ENCODE measurements around the gene LRRC8C.
"Not testable (repeated sequence)": the region's sequence is repeated elsewhere in the genome, so short reads cannot be mapped to it uniquely, and the experiment has no call there.

The LRRC8C gene

DNA sequence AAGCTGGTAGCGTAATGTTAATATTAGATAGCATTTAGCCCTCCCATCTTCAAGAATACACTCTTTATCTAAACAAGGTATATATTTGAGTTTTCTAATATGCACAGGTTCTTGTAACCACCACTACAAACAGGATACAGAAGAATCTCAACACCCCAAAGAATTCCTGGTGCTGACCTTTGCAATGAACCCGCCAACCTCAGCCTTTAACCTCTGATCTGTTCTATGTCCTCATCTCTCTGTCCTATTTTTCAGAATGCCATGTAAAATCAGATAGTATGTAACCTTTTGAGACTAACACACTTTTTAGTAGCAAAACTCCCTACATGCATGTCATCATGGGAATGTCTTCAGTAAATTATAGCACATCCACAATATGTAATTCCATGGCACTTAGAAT lies 71.1 kb downstream of the LRRC8C start:
- DNase-seq (ENCODE audit: low read depth, low spot score): no peak

GRCh38 chr1:89704885-89705284 lies 72.0 kb downstream of the LRRC8C start:
- not testable (repeated sequence) for DNase-seq (ENCODE audit: low read depth, low spot score)

DNA sequence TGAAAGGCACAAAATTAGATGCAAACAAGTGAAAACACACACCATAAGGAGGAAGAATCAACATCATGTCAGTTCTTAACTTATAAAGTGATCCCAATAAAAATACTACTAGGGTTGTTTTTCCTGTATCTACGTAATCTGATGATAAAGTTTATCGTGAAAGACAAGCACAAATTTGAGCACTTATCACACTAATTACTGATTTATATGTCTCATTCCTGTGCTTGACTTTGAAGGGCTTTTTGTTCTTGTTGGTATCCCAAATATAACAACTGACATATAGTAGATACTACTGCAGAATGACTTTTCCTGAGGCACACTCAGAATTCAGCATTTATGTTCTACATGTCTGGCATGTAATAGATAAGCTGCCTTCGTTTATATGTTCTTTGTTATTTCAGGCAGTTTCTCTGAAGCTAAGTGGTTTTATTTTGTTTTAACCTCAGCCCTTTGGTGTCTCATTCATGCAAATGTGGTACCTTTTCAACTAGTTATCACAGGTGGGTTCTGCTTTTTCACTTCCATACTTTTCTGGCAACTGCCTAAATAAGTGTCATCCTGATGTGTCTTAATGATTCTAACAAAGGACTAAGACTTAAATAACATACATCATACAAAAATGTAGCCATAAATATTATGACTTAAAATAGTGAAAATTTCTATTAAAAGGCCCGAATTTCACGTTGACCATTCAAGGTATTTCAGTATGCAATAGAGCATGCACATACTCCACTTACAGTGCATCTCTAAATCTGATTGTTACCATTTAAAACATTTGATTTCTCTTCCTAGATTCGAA lies 73.2 kb downstream of the LRRC8C start:
- no peak for DNase-seq (ENCODE audit: low read depth, low spot score)

DNA sequence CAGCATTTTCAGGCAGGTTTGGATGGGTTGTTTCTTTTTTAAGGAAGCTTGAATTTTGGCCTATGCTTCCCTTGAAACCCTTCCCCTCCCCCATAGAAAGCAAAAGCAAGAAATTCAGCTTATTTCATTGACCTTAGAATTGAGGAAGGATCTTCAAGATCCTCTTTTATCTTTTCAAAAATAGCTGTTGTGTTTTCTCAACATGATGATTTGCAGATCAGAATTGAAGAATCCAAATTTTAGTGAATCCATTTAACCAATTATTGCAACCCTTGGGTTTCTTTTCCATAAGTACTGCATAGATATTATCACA lies 73.7 kb downstream of the LRRC8C start:
- no peak for DNase-seq (ENCODE audit: low read depth, low spot score)

DNA sequence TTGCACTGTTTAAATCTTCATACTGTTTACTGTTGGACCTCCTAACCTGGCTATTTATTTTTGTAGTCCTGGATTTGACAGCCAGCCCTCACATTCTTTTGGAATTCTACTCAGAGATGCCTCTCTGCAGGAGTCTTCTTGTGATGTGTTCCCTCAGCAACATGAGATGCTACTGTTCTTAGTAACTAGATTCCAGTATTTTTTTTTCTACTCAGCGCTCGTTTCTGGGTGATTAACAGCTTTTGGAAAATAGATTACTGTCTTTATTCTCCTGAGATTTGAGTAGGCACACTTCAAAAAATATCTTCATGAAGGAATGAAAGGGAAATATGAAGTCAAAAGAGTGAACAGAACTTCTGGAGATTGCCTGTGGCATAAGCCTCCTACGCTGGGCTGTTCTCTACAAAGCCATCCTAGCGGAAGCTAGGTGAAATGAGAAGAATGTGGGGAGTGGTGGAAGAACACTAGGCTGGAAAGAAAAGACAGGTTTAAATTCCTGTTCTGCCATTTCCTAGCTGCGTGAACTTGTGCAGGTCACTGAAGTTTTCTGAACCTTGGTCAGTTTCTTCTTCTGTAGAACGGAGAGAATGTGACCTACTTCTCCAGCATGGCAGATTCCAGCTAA lies 75.9 kb downstream of the LRRC8C start:
- DNase-seq (ENCODE audit: low read depth, low spot score): no peak

DNA sequence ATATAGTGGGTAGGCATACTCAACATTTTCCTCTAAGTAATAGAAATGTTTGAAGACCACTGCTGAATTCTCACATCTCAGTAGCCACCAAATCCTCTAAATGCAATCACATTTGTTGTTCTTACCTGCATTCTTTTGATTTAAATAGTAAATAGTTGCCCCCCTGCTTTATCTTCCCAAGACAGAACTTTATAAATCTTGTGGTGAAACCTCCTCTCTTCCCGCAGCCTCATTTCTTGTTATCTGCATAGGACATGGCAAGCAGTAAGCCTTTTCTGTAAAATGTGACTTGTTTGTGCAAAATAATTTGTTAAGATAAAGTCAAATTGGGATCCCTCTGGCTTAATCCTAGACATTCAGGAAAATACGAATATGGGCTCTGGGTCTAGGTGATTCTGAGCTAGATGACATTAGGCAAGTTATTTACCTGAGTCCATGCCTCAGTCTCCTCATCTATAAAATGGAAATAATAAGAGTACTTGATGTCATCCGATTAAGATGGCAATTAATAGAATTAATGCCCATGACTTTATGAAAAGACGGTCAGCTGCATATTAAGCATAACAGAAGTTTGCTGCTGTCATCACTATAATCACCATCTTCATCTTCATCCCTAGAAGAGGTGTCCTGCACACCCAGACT lies 77.7 kb downstream of the LRRC8C start:
- no peak for DNase-seq (ENCODE audit: low read depth, low spot score)

DNA sequence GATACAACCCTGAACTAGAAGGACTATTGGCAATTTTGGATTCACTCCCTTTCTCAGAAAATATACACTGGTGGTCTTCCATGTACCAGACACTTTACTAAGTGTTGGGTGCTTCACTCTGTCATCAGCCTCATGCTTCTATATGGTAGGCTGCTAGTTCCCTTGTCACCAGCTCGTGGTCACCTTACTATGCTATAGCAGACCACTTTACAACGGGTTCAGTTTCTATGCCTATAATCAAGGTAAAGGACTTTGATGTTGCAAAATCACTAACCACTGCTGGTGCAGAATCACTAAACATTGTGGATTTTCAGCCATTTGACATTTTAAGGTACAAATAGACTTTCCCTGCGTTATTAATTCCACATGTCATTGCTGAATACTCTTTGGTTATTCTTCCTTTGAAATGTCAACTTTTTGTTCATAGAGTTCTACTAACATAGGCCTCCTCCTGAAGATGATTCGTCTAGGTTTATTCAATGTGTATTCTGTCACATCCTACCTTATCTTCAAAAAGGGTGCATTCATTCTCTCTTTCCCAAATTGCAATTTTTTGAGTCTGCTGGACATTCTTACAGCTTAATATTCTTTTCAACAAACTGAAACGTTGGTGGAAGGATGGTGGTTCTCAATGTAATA lies 78.3 kb downstream of the LRRC8C start:
- no peak for DNase-seq (ENCODE audit: low read depth, low spot score)

- no peak for DNase-seq (ENCODE audit: low read depth, low spot score)
These were observed 79.5 kb downstream of the LRRC8C start for GRCh38 chr1:89712420-89712819.

DNA sequence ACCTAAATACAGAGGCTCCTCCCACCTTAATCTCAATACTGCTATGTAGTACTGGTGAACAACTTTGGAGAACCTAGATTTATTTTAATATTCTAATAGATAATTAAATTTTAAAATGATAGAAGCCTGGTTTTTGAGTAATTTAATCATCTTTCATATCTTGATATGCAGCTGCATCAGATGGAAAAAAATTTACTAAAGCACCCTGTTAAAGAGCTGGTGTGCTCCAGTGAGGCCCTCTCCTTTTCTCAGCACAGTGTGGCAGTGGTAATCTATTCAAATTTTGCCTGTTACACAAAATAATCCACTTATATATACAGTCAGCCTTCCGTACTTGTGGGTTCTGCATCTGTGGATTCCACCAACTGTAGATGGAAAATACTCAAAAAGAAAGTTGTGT lies 82.8 kb downstream of the LRRC8C start:
- DNase-seq (ENCODE audit: low read depth, low spot score): no peak

- DNase-seq (ENCODE audit: low read depth, low spot score): no peak
These were observed 86.8 kb downstream of the LRRC8C start for GRCh38 chr1:89719502-89720306.

GRCh38 chr1:89720839-89721238 lies 87.9 kb downstream of the LRRC8C start:
- DNase-seq (ENCODE audit: low read depth, low spot score): no peak

DNA sequence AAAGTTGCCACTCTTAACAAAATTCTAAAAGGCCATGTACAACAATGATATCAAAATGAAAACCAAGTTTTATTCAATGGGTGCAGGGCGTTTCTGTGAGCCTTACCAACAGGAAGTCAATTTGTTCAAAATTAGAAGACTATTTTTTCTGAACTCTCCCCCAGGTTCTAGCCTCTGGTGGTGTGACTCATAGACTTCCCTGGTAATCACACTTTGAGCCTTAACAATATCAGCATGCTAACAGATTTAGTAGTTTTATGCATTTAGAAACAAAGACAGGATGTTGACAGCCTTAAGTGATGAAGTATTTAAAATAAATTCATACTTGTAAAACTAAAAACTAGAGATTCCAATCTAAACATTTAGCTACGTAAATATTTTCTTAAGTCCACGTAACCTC lies 88.4 kb downstream of the LRRC8C start:
- no peak for DNase-seq (ENCODE audit: low read depth, low spot score)

DNA sequence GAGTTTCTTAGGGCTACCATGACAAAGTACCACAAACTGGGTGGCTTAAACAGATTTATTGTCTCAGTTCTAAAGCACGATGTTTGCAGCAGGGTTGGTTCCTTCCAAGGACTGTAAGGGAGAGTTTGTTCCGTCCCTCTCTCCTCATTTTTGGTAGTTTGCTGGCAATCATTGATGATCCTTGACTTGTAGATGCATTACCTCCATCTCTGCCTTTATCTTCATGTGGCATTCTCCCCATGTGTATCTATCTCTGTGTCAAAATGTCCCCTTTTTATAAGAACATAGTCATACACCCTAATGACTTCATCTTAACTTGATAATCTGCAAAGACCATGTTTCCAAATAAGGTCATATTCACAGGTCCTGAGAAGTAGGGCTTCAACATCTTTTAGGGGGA lies 90.2 kb downstream of the LRRC8C start:
- no peak for DNase-seq (ENCODE audit: low read depth, low spot score)

DNA sequence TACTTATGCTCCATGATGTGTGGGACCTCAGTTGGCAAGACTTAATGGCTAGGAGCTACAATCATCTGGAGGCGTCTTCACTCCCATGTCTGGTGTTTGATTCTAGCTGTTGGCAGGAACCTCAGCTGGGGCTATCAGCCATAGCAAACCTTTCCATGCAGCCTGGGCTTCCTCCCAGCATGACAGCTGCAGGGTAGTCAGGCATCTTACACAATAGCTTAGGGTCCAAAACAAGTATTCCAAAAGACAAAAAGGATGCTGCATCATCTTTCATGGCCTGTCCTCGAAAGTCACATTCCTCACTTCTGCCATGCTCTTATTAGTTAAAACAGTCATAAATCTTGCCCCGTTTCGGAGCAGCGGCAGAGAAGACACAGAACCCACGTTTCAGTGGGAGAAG lies 90.9 kb downstream of the LRRC8C start:
- no peak for DNase-seq (ENCODE audit: low read depth, low spot score)

DNA sequence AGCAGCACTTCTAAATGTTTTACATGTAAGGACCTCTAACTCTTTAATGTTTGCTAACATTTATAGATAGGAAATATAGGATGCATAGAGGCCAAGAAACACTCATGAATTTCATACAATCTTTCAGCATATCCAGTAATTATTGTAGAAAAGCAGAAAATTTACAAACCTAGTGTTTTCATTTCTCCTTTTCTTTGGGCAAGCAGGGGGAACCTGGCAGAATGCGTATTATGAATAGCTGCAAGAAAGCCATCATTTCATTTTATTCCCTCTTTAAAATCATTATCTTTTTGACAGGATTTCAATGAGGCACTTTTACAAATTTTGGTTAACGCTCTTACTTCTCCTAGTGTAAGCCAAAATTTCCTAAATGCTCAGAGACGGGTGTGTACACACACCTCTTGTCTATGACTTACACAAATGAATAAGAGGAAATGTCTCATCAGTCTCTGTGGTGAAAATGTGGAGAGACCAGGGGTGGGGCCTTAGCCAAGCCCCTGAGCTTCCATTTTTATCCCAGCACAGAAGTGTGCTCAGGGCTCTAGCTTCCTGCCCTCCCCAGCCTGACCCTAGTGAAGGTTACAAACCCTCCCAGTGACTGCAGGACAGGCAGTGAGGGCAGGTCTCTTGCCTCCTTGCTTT lies 91.6 kb downstream of the LRRC8C start:
- no peak for DNase-seq (ENCODE audit: low read depth, low spot score)

DNA sequence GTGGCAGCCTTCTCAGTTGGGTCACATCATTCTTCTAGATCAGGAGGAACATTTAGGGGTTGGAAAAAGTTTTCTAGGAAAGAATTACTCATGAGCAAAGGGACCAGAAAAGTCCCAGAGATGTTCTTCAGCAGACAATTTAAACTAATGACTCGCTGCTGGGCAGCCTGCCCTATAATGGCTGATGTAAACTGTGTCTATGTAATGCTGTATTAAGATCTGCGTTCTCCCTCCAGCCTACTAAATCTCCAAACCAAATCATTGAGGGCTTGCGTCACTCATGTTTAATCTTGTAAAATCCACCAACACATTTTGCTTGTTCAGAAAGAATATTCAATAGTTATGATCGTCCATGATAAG lies 92.1 kb downstream of the LRRC8C start:
- no peak for DNase-seq (ENCODE audit: low read depth, low spot score)

GRCh38 chr1:89725631-89726030 lies 92.7 kb downstream of the LRRC8C start:
- DNase-seq (ENCODE audit: low read depth, low spot score): no peak

DNA sequence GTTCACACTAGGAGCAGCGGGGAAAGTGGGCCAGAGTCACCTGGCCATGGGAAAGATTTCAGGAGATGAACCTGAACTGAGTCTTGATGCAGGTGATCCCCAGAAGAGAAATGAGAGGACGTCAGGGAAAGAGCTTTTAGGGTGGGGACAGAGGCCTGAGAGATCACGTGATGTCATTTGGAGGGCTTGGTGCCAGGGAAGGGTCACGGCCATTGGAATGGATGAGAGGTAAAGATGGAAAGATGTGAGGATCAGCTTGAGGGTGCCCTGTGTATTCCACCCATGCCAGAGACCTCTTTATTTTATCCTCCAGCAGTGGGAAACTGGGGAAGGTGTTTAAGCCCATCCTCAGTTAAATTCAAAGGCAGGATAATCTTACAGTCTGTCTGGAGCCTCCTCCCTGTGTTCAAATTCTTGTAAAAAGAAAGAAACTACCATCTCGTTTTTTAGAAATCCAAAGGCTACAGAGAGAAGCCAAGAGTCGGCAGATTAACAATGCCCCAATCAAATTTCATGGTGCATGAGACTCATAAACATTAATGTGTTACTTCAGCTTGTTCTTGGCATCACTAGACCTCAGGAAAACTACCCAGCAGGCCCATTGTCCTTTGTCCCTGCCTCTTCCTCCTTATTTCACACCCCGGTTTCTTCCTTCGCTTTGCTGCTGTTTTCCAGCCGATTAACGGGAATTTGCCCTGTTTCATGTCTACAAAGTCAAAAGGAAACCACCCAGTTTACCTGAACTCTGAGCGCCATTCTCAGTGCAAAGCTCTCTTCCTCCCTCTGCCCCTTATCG lies 94.8 kb downstream of the LRRC8C start:
- DNase-seq (ENCODE audit: low read depth, low spot score): no peak

- no peak for DNase-seq (ENCODE audit: low read depth, low spot score)
These were observed 95.5 kb downstream of the LRRC8C start for GRCh38 chr1:89728381-89728780.

DNA sequence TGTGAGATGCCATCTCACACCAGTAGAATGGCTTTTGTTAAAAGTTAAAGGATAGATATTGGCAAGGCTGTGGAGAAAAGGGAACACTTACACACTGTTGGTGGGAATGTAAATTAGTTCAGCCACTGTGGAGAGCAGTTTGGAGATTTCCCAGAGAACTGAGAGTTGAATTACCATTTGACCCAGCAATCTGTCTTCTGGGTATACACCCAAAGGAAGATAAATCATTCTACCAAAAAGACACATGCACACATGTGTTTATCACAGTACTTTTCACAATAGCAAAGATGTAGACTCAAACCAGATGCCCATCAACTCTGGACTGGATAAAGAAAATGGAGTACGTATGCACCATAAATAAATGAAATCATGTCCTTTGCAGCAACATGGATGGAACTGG lies 99.3 kb downstream of the LRRC8C start:
- DNase-seq (ENCODE audit: low read depth, low spot score): no peak

Data from activated CD4-positive, CD25-positive, alpha-beta regulatory T cell treated with anti-CD3 and anti-CD28 coated beads, Interleukin-2, amount 50 U/mL, for 16 hours (primary cell).